Measurements from ENCODE around the gene FGGY. TPM values are rescaled to one million over a fixed set of nuclear protein-coding genes. Genes with fewer than 3 reads are reported as not detected.
A peak's percentile ranks its signal among the peaks of the same experiment; 100 is the strongest.

Gene FGGY
- total RNA-seq, 2 donors from 2014 or later: 12.2 to 17.4 TPM

GRCh38 chr1:59720326-59721115 lies 423.6 kb downstream of the FGGY start:
- no peak overlapping the region for H3K27ac ChIP-seq
- H3K36me3 ChIP-seq (replicated peaks in 1 of 2; ENCODE audit: insufficient read depth in 1 of 2, low read depth in 2 of 2): no peaks in the 10 kb centered on the region
- no peaks in the 10 kb centered on the region for H3K4me1 ChIP-seq
- 60 to 67% methylated on average over 5 of the region's 5 CpGs for WGBS, 2 donors
- TF ChIP-seq, protein P1, sequence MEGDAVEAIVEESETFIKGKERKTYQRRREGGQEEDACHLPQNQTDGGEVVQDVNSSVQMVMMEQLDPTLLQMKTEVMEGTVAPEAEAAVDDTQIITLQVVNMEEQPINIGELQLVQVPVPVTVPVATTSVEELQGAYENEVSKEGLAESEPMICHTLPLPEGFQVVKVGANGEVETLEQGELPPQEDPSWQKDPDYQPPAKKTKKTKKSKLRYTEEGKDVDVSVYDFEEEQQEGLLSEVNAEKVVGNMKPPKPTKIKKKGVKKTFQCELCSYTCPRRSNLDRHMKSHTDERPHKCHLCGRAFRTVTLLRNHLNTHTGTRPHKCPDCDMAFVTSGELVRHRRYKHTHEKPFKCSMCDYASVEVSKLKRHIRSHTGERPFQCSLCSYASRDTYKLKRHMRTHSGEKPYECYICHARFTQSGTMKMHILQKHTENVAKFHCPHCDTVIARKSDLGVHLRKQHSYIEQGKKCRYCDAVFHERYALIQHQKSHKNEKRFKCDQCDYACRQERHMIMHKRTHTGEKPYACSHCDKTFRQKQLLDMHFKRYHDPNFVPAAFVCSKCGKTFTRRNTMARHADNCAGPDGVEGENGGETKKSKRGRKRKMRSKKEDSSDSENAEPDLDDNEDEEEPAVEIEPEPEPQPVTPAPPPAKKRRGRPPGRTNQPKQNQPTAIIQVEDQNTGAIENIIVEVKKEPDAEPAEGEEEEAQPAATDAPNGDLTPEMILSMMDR (IDR thresholded peaks at IDR 0.05): no peak
- TF ChIP-seq POLR2A (IDR thresholded peaks at IDR 0.05): no peak
- DNase-seq (no peak), ATAC-seq (no peak)
- intact Hi-C loops (cut with DNase I): no loop called here
- no peaks in the 10 kb centered on the region for H3K9me3 ChIP-seq
- H3K27me3 ChIP-seq: no peaks in the 10 kb centered on the region
- H3K4me3 ChIP-seq: no peak overlapping the region

DNA sequence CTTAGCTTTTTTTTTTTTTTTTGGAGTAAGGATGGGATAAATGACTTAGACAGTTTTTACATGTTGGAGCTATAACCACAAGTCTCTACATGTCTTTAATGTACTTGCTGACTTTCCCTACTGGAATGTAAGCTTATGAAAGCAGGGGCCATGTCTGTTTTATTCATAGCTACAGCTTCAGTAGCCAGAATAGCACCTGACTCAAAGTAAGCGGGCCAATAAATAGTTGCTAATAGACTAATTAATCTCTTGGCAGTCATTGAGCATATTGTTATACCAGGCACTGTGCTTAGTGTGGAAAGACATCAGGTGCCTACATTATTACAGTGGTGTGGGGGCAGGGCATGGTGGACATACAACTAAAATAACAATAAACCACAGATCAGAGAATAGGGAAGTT lies 433.4 kb downstream of the FGGY start:
- no peak for TF ChIP-seq POLR2A (IDR thresholded peaks at IDR 0.05)
- TF ChIP-seq, protein P1 (IDR thresholded peaks at IDR 0.05): no peak
- intact Hi-C loops (cut with DNase I): no loop called here
- no peak overlapping the region for H3K4me3 ChIP-seq
- H3K9me3 ChIP-seq: no peaks in the 10 kb centered on the region
- 68 to 96% methylated on average over 1 of the region's 1 CpG for WGBS, 2 donors
- H3K27ac ChIP-seq: peak overlapping the region in 2 of 4 donors; percentile 33 to 63
- DNase-seq: no peak
- H3K27me3 ChIP-seq: no peaks in the 10 kb centered on the region
- peaks cover 21% of the 10 kb centered on the region for H3K4me1 ChIP-seq
- no peaks in the 10 kb centered on the region for H3K36me3 ChIP-seq (replicated peaks in 1 of 2; ENCODE audit: insufficient read depth in 1 of 2, low read depth in 2 of 2)
- no peak for ATAC-seq

DNA sequence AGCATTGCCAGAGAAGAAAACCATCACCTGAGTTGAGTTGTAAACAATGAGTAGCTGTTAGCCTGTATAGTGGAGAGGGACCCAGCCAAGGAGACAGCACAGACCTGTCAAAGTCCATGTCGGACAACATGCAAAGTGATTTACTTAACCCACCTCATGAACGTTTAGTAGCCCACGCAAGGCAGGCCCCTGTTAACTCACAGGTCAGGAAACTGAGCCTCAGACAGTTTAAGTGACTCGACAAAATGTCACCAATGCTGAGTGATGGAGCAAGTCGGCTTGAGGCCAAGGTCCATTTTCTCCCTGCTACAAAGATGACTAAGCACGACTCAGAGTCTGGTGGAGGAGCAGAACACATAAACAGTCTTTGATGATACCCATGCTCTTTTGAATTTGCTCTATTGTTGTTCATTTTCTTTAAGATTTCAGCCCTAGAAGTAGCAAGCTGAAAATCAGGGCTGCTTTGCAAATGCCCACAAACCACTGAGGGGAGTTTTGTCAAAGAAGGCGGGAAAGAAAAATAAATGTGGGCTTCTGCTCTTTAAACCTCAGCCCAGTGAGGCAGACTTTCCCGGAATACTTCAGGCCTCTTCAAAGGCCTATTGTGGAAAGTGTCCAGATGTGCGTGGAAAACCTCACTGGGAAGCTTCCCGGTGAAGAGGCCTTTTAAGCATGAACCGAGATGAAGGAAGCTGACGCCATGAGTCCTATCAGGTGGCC lies 434.0 kb downstream of the FGGY start:
- no peaks in the 10 kb centered on the region for H3K27me3 ChIP-seq
- peak; percentile 80 for ATAC-seq
- 51 to 65% methylated on average over 12 of the region's 12 CpGs for WGBS, 2 donors

DNA sequence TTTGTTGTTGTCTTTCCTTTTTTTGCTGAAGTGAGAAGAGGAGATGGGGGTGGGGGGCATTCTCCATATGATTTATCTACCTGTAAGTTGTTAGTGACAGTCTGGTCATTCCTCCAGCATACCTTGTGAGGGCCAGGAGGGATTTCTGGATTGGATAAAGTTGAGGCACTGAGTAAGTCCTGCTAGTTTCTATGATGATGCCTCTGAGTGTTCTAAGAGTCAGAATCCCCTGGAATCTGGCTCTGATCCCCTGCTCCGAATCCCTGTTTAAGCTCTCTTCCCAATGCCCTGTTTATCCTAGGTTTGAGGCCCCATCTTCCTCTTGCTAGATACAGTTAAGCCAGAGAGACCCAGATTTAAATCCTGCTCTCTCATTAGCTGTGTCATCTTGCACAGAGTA lies 434.7 kb downstream of the FGGY start:
- TF ChIP-seq, protein P1 (IDR thresholded peaks at IDR 0.05): no peak
- no peak for TF ChIP-seq POLR2A (IDR thresholded peaks at IDR 0.05)
- ATAC-seq (no peak), DNase-seq (no peak)
- Histone ChIP-seq H3K27me3 (no peaks in the 10 kb centered on the region), H3K4me3 (no peak overlapping the region), H3K9me3 (no peaks in the 10 kb centered on the region), H3K27ac (peak overlapping the region in 2 of 4 donors; percentile 33 to 63), H3K36me3 (replicated peaks in 1 of 2; ENCODE audit: insufficient read depth in 1 of 2, low read depth in 2 of 2) (no peaks in the 10 kb centered on the region), H3K4me1 (peaks cover 21% of the 10 kb centered on the region)
- 91 to 94% methylated on average over 1 of the region's 1 CpG for WGBS, 2 donors
- intact Hi-C loops (cut with DNase I): no loop called here

More for the DNA sequence above, 434.0 kb downstream of the FGGY start:
- H3K27ac ChIP-seq: peak overlapping the region in 2 of 4 donors; percentile 33 to 63
- no peak for TF ChIP-seq POLR2A (IDR thresholded peaks at IDR 0.05)
- TF ChIP-seq, protein P1 (IDR thresholded peaks at IDR 0.05): no peak
- H3K4me3 ChIP-seq: no peak overlapping the region
- peaks cover 21% of the 10 kb centered on the region for H3K4me1 ChIP-seq
- no peaks in the 10 kb centered on the region for H3K36me3 ChIP-seq (replicated peaks in 1 of 2; ENCODE audit: insufficient read depth in 1 of 2, low read depth in 2 of 2)
- H3K9me3 ChIP-seq: no peaks in the 10 kb centered on the region
- peak; percentile 66 to 81 (median 78) for DNase-seq
- intact Hi-C loops (cut with DNase I): no loop called here

Measured in body of pancreas (tissue), 4 donors.